Measurements from ENCODE around the gene DHRS7. TPM values are rescaled to one million over a fixed set of nuclear protein-coding genes. Genes with fewer than 3 reads are reported as not detected.
A peak's percentile ranks its signal among the peaks of the same experiment; 100 is the strongest.

DHRS7 gene
- total RNA-seq, 2 experiments from 2014 or later: 36.9 to 44.8 TPM

GRCh38 chr14:60097974-60098373, 67.2 kb downstream of the DHRS7 start:
- Mint-ChIP-seq H3K27ac (no peak overlapping the region), H3K4me1 (peaks cover 42% of the 10 kb centered on the region), H3K36me3 (ENCODE audit: low read depth) (peaks cover 46% of the 10 kb centered on the region), H3K27me3 (no peaks in the 10 kb centered on the region), H3K4me3 (no peak overlapping the region), H3K9me3 (no peaks in the 10 kb centered on the region)
- DNase-seq: no peak
- ChIA-PET CTCF (no interaction called here), POLR2A (no interaction called here)

GRCh38 chr14:60095781-60096450, 69.3 kb downstream of the DHRS7 start:
- H3K4me3 Mint-ChIP-seq: no peak overlapping the region
- DNase-seq: no peak
- no peaks in the 10 kb centered on the region for H3K9me3 Mint-ChIP-seq
- H3K36me3 Mint-ChIP-seq (ENCODE audit: low read depth): peaks cover 41% of the 10 kb centered on the region
- POLR2A ChIA-PET: no interaction called here
- H3K27me3 Mint-ChIP-seq: no peaks in the 10 kb centered on the region
- H3K27ac Mint-ChIP-seq: peak overlapping the region; percentile 38
- H3K4me1 Mint-ChIP-seq: peaks cover 41% of the 10 kb centered on the region
- CTCF ChIA-PET: interaction anchor here (0.6 to 0.7 kb wide), 3 partner anchors 29 to 927 kb away, joined by 3 read pairs; no protein-coding TSS in a partner anchor

DNA sequence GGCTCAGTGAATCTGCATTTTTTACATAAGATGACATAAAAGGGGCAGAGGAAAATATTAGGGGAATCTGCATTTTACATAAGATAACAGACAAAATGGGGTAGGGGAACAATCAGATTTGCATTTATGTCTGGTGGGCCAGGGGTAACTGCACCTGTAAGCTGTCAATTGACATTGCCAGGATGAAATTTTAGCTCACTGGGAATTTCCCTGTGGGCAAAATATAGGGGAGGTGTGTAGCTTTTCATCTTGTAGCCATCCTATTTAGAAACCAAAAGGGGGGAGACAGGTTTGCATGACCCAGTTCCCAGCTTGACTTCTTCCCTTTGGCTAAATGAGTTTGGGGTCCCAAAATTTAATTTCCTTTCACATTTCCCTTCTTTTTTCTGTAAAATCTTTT, 70.0 kb downstream of the DHRS7 start:
- Mint-ChIP-seq H3K27me3 (no peaks in the 10 kb centered on the region), H3K4me1 (peaks cover 39% of the 10 kb centered on the region), H3K4me3 (no peak overlapping the region), H3K9me3 (no peaks in the 10 kb centered on the region), H3K36me3 (ENCODE audit: low read depth) (peaks cover 35% of the 10 kb centered on the region), H3K27ac (peak overlapping the region; percentile 22)
- DNase-seq: no peak
- ChIA-PET POLR2A (no interaction called here), CTCF (interaction anchor here (0.6 to 0.7 kb wide), 2 partner anchors 29 to 928 kb away, joined by 3 read pairs; no protein-coding TSS in a partner anchor)

DNA sequence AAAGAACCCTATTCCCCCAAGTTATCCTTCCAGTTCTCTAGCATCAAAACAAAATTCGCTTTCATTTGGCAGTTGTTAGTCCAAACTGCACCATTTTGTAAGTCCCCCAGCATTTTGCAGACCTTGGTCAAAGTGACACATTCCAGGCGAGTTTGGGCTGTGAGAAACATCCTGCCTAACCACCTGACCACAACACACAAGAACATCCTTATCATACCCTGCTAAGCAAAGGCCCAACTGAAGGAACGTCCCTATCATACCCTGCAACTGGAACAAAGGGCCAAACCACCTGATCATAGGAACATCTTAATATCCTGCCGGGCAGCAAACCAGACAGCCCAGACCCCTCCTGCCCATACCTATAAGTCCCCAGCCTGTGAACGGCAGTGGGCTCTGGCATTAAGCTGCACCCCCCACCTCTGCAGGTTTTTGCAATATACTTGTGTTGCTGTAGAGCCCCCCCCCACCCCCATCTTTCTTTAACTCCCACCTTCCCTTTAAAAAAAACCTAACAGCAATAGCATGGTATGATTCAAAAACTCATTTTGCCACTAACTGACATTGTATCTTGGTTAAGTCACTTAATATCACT, 70.8 kb downstream of the DHRS7 start:
- H3K27ac Mint-ChIP-seq: peak overlapping the region; percentile 95
- no peaks in the 10 kb centered on the region for H3K9me3 Mint-ChIP-seq
- H3K4me3 Mint-ChIP-seq: peak overlapping the region; percentile 93
- H3K4me1 Mint-ChIP-seq: peaks cover 34% of the 10 kb centered on the region
- H3K36me3 Mint-ChIP-seq (ENCODE audit: low read depth): peaks cover 31% of the 10 kb centered on the region
- CTCF ChIA-PET: no interaction called here
- peak; percentile 40 for DNase-seq
- H3K27me3 Mint-ChIP-seq: no peaks in the 10 kb centered on the region
- POLR2A ChIA-PET: no interaction called here

Other genes with a start within 250 kb of the DHRS7 start
- not detected for gene LRRC9, start 245.3 kb downstream of the DHRS7 start, total RNA-seq
- 10 to 100 TPM; 33.3 to 36.9 TPM for gene PCNX4, start 73.5 kb downstream of the DHRS7 start, total RNA-seq
- 10 to 100 TPM; 48.9 to 53.1 TPM for gene PPM1A, start 83.8 kb upstream of the DHRS7 start, total RNA-seq